Measurements from ENCODE around the gene PGS1. TPM values are rescaled to one million over a fixed set of nuclear protein-coding genes. Genes with fewer than 3 reads are reported as not detected.

The PGS1 gene
- total RNA-seq, 2 experiments from 2014 or later: 69.0 to 73.1 TPM

GRCh38 chr17:78438271-78438691 is 59.8 kb downstream of the PGS1 start:
- DNase-seq: no peak
- H3K27ac Mint-ChIP-seq: no peak overlapping the region
- no peaks in the 10 kb centered on the region for H3K36me3 Mint-ChIP-seq (ENCODE audit: low read depth)
- no peak overlapping the region for H3K4me3 Mint-ChIP-seq
- H3K4me1 Mint-ChIP-seq (ENCODE audit: low read depth): no peaks in the 10 kb centered on the region
- intact Hi-C loops (cut with micrococcal nuclease): no loop called here
- H3K27me3 Mint-ChIP-seq (ENCODE audit: low read depth): no peaks in the 10 kb centered on the region
- CTCF ChIA-PET: no interaction called here
- H3K9me3 Mint-ChIP-seq: no peaks in the 10 kb centered on the region

- H3K4me3 Mint-ChIP-seq: no peak overlapping the region
- DNase-seq: no peak
- no peaks in the 10 kb centered on the region for H3K36me3 Mint-ChIP-seq (ENCODE audit: low read depth)
- CTCF ChIA-PET: no interaction called here
- H3K9me3 Mint-ChIP-seq: no peaks in the 10 kb centered on the region
- no peaks in the 10 kb centered on the region for H3K4me1 Mint-ChIP-seq (ENCODE audit: low read depth)
- no peaks in the 10 kb centered on the region for H3K27me3 Mint-ChIP-seq (ENCODE audit: low read depth)
- intact Hi-C loops (cut with micrococcal nuclease): no loop called here
- no peak overlapping the region for H3K27ac Mint-ChIP-seq
Observed at GRCh38 chr17:78438694-78439325, 60.4 kb downstream of the PGS1 start.

GRCh38 chr17:78441271-78441971 is 63.0 kb downstream of the PGS1 start:
- Mint-ChIP-seq H3K4me1 (ENCODE audit: low read depth) (no peaks in the 10 kb centered on the region), H3K36me3 (ENCODE audit: low read depth) (no peaks in the 10 kb centered on the region), H3K27ac (no peak overlapping the region), H3K4me3 (no peak overlapping the region), H3K9me3 (no peaks in the 10 kb centered on the region), H3K27me3 (ENCODE audit: low read depth) (no peaks in the 10 kb centered on the region)
- peak; percentile 23 for DNase-seq
- intact Hi-C loops (cut with micrococcal nuclease): no loop called here
- CTCF ChIA-PET: no interaction called here

GRCh38 chr17:78442648-78443218 is 64.3 kb downstream of the PGS1 start:
- H3K27ac Mint-ChIP-seq: no peak overlapping the region
- H3K36me3 Mint-ChIP-seq (ENCODE audit: low read depth): no peaks in the 10 kb centered on the region
- H3K9me3 Mint-ChIP-seq: no peaks in the 10 kb centered on the region
- CTCF ChIA-PET: no interaction called here
- DNase-seq: no peak
- no peak overlapping the region for H3K4me3 Mint-ChIP-seq
- no peaks in the 10 kb centered on the region for H3K27me3 Mint-ChIP-seq (ENCODE audit: low read depth)
- intact Hi-C loops (cut with micrococcal nuclease): no loop called here
- no peaks in the 10 kb centered on the region for H3K4me1 Mint-ChIP-seq (ENCODE audit: low read depth)

- no peak for DNase-seq
- Mint-ChIP-seq H3K27ac (no peak overlapping the region), H3K9me3 (no peaks in the 10 kb centered on the region), H3K4me1 (ENCODE audit: low read depth) (no peaks in the 10 kb centered on the region), H3K36me3 (ENCODE audit: low read depth) (no peaks in the 10 kb centered on the region), H3K27me3 (ENCODE audit: low read depth) (no peaks in the 10 kb centered on the region), H3K4me3 (no peak overlapping the region)
- intact Hi-C loops (cut with micrococcal nuclease): no loop called here
- CTCF ChIA-PET: interaction anchor here (1.7 to 2.2 kb wide), 3 partner anchors 14 to 265 kb away, joined by 4 to 10 read pairs (median 5); no protein-coding TSS in a partner anchor
Observed at GRCh38 chr17:78444392-78444791, 65.9 kb downstream of the PGS1 start.

GRCh38 chr17:78446833-78447232 is 68.4 kb downstream of the PGS1 start:
- no peak for DNase-seq
- Mint-ChIP-seq H3K4me3 (no peak overlapping the region), H3K27me3 (ENCODE audit: low read depth) (no peaks in the 10 kb centered on the region), H3K9me3 (no peaks in the 10 kb centered on the region), H3K4me1 (ENCODE audit: low read depth) (no peaks in the 10 kb centered on the region), H3K27ac (no peak overlapping the region), H3K36me3 (ENCODE audit: low read depth) (no peaks in the 10 kb centered on the region)
- intact Hi-C loops (cut with micrococcal nuclease): no loop called here
- CTCF ChIA-PET: no interaction called here

GRCh38 chr17:78448356-78448993 is 70.0 kb downstream of the PGS1 start:
- intact Hi-C loops (cut with micrococcal nuclease): no loop called here
- CTCF ChIA-PET: interaction anchor here (0.6 to 1.2 kb wide), 2 partner anchors 56 to 240 kb away, joined by 3 read pairs; no protein-coding TSS in a partner anchor
- no peaks in the 10 kb centered on the region for H3K4me1 Mint-ChIP-seq (ENCODE audit: low read depth)
- no peak overlapping the region for H3K27ac Mint-ChIP-seq
- H3K27me3 Mint-ChIP-seq (ENCODE audit: low read depth): no peaks in the 10 kb centered on the region
- no peak overlapping the region for H3K4me3 Mint-ChIP-seq
- H3K36me3 Mint-ChIP-seq (ENCODE audit: low read depth): no peaks in the 10 kb centered on the region
- H3K9me3 Mint-ChIP-seq: no peaks in the 10 kb centered on the region
- DNase-seq: peak; percentile 61

GRCh38 chr17:78449983-78450595 is 71.6 kb downstream of the PGS1 start:
- Mint-ChIP-seq H3K36me3 (ENCODE audit: low read depth) (no peaks in the 10 kb centered on the region), H3K9me3 (no peaks in the 10 kb centered on the region), H3K27me3 (ENCODE audit: low read depth) (no peaks in the 10 kb centered on the region), H3K4me3 (no peak overlapping the region), H3K4me1 (ENCODE audit: low read depth) (no peaks in the 10 kb centered on the region), H3K27ac (no peak overlapping the region)
- intact Hi-C loops (cut with micrococcal nuclease): no loop called here
- no peak for DNase-seq
- CTCF ChIA-PET: no interaction called here

- no peak overlapping the region for H3K4me3 Mint-ChIP-seq
- no peaks in the 10 kb centered on the region for H3K4me1 Mint-ChIP-seq (ENCODE audit: low read depth)
- intact Hi-C loops (cut with micrococcal nuclease): no loop called here
- DNase-seq: no peak
- no peaks in the 10 kb centered on the region for H3K36me3 Mint-ChIP-seq (ENCODE audit: low read depth)
- CTCF ChIA-PET: no interaction called here
- H3K9me3 Mint-ChIP-seq: no peaks in the 10 kb centered on the region
- no peak overlapping the region for H3K27ac Mint-ChIP-seq
- H3K27me3 Mint-ChIP-seq (ENCODE audit: low read depth): no peaks in the 10 kb centered on the region
Observed at GRCh38 chr17:78450696-78451345, 72.4 kb downstream of the PGS1 start.

- Mint-ChIP-seq H3K27ac (no peak overlapping the region), H3K27me3 (ENCODE audit: low read depth) (no peaks in the 10 kb centered on the region)
- intact Hi-C loops (cut with micrococcal nuclease): no loop called here
Observed at GRCh38 chr17:78451753-78452152, 73.3 kb downstream of the PGS1 start.

GRCh38 chr17:78454346-78454745 is 75.9 kb downstream of the PGS1 start:
- Mint-ChIP-seq H3K4me1 (ENCODE audit: low read depth) (no peaks in the 10 kb centered on the region), H3K27ac (no peak overlapping the region), H3K4me3 (no peak overlapping the region), H3K27me3 (ENCODE audit: low read depth) (no peaks in the 10 kb centered on the region), H3K9me3 (no peaks in the 10 kb centered on the region), H3K36me3 (ENCODE audit: low read depth) (no peaks in the 10 kb centered on the region)
- CTCF ChIA-PET: interaction anchor here (0.7 kb wide), 1 partner anchor 166 kb away, joined by 3 read pairs; no protein-coding TSS in a partner anchor
- intact Hi-C loops (cut with micrococcal nuclease): no loop called here
- DNase-seq: no peak

More at GRCh38 chr17:78451753-78452152, 73.3 kb downstream of the PGS1 start:
- CTCF ChIA-PET: interaction anchor here (0.7 kb wide), 1 partner anchor 257 kb away, joined by 3 read pairs; no protein-coding TSS in a partner anchor
- no peaks in the 10 kb centered on the region for H3K36me3 Mint-ChIP-seq (ENCODE audit: low read depth)
- no peaks in the 10 kb centered on the region for H3K9me3 Mint-ChIP-seq
- H3K4me1 Mint-ChIP-seq (ENCODE audit: low read depth): no peaks in the 10 kb centered on the region
- H3K4me3 Mint-ChIP-seq: no peak overlapping the region
- DNase-seq: no peak

GRCh38 chr17:78458091-78458490 is 79.6 kb downstream of the PGS1 start:
- no peaks in the 10 kb centered on the region for H3K27me3 Mint-ChIP-seq (ENCODE audit: low read depth)
- no peaks in the 10 kb centered on the region for H3K4me1 Mint-ChIP-seq (ENCODE audit: low read depth)
- no peak for DNase-seq
- no peaks in the 10 kb centered on the region for H3K9me3 Mint-ChIP-seq
- intact Hi-C loops (cut with micrococcal nuclease): no loop called here
- H3K27ac Mint-ChIP-seq: no peak overlapping the region
- H3K4me3 Mint-ChIP-seq: no peak overlapping the region
- CTCF ChIA-PET: interaction anchor here (1.8 kb wide), 1 partner anchor 13 kb away, joined by 5 read pairs; no protein-coding TSS in a partner anchor
- H3K36me3 Mint-ChIP-seq (ENCODE audit: low read depth): no peaks in the 10 kb centered on the region

Measured in activated naive CD4-positive, alpha-beta T cell treated with anti-CD3 and anti-CD28 coated beads for 36 hours (primary cell).